ENCODE results near the gene PDZD2. TPM values are rescaled to one million over a fixed set of nuclear protein-coding genes. Genes with fewer than 3 reads are reported as not detected.

The PDZD2 gene
- 5.5 and 6.0 TPM in 2 replicates for total RNA-seq (2014; rRNA removed; shearing (Covaris generic))

DNA sequence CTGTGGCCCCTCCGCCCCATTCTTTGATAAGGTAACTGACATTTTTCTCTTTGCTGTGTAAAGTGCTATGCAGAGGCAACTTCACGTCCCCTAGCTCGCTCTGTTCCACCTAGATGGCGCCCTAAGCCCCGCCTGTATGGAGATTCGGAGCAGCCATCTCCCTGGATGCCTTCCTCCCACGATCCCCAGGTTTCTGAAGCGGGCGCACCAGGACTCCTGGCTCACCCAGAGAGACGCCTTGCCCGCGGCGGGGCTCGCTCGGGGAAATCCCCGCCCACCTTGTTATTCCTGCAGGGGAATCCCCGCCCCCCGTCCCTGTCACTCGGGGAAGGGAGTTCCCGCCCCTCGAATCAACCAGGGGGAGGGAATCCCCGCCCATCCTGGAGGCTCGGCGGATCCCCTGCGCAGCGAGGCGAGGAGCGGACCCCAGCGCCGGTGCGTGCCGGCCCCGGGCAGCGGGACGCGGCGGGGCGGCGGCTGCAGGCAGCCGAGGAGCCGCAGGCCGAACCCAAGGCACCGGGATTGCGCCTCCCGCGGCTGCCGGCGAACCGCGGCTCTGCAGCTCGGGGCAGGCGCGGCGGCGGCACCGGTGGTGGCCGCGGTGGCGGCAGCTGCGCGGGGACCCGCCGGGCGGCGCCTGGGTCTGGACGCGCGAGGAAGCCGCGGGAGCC, at the start of gene PDZD2:
Gene PDZD2, plus strand, starts transcription at position 384 of the 671 bp plus-strand sequence.

Small RNAs within 50 kb of the gene (small RNA-seq; reads per million reads assigned to genes)
- gene AC025458.1, result not detected
- not detected for gene MIR4279
- gene RF00019, result not detected
- gene RNU6-358P, result not detected
- not detected for gene RNU6-363P
- not detected for gene RNU6-760P

Other genes with a start within 250 kb of the PDZD2 start
- 97.0 and 101 TPM in 2 replicates for gene DROSHA, start 107.0 kb upstream of the PDZD2 start, total RNA-seq (2014; rRNA removed; shearing (Covaris generic))
- 12.8 and 17.6 TPM in 2 replicates for gene C5orf22, start 106.8 kb upstream of the PDZD2 start, total RNA-seq (2014; rRNA removed; shearing (Covaris generic))

Measured in A375 (cell line).